ENCODE data around the gene MRPL36.

Gene MRPL36

GRCh38 chr5:1749346-1750124 is 50.1 kb downstream of the MRPL36 start:
- Histone ChIP-seq H3K9ac (ENCODE audit: low read length) (no peak overlapping the region), H3K36me3 (replicated peaks; ENCODE audit: low read depth, low read length) (no peaks in the 10 kb centered on the region), H2AFZ (ENCODE audit: low read depth, low read length) (no peak overlapping the region), H3K9me3 (ENCODE audit: insufficient read depth, low read length) (no peaks in the 10 kb centered on the region), H3K4me1 (ENCODE audit: low read length) (no peaks in the 10 kb centered on the region), H3K4me3 (ENCODE audit: low read length) (no peak overlapping the region), H3K4me2 (ENCODE audit: low read length) (no peak overlapping the region), H3K27me3 (ENCODE audit: low read depth, low read length) (no peaks in the 10 kb centered on the region), H4K20me1 (ENCODE audit: insufficient read depth, low read length) (no peaks in the 10 kb centered on the region), H3K27ac (ENCODE audit: low read length) (no peak overlapping the region), H3K79me2 (ENCODE audit: low read length) (no peaks in the 10 kb centered on the region)
- no peak for TF ChIP-seq EZH2phosphoT487 (IDR thresholded peaks at IDR 0.05; ENCODE audit: low read depth)
- no peak for TF ChIP-seq CTCF (IDR thresholded peaks at IDR 0.05; ENCODE audit: low read depth, low read length)

- H3K36me3 ChIP-seq (replicated peaks; ENCODE audit: low read depth, low read length), result no peaks in the 10 kb centered on the region
- no peak overlapping the region for H3K4me3 ChIP-seq (ENCODE audit: low read length)
- H3K27me3 ChIP-seq (ENCODE audit: low read depth, low read length), result no peaks in the 10 kb centered on the region
- H4K20me1 ChIP-seq (ENCODE audit: insufficient read depth, low read length), result no peaks in the 10 kb centered on the region
- no peaks in the 10 kb centered on the region for H3K4me1 ChIP-seq (ENCODE audit: low read length)
- no peaks in the 10 kb centered on the region for H3K9me3 ChIP-seq (ENCODE audit: insufficient read depth, low read length)
- H3K4me2 ChIP-seq (ENCODE audit: low read length), result no peak overlapping the region
- TF ChIP-seq EZH2phosphoT487 (IDR thresholded peaks at IDR 0.05; ENCODE audit: low read depth) (no peak), CTCF (IDR thresholded peaks at IDR 0.05; ENCODE audit: low read depth, low read length) (no peak)
- H3K9ac ChIP-seq (ENCODE audit: low read length), result no peak overlapping the region
- no peak overlapping the region for H3K27ac ChIP-seq (ENCODE audit: low read length)
- H3K79me2 ChIP-seq (ENCODE audit: low read length), result no peaks in the 10 kb centered on the region
- H2AFZ ChIP-seq (ENCODE audit: low read depth, low read length), result no peak overlapping the region
These were observed 50.8 kb downstream of the MRPL36 start for GRCh38 chr5:1748845-1749244.

Measured in OCI-LY3 (cell line).